BLaER1 (cell line): ENCODE measurements around the gene MBD2.

ENCODE experiments used
- H3K27ac ChIP-seq: shearing (Covaris generic); formaldehyde crosslinking; 2 replicates; pipeline ENCODE4 v1.8.1; 2022
- H3K27me3 ChIP-seq: shearing (Covaris generic); formaldehyde crosslinking; 2 replicates; pipeline ENCODE4 v1.8.1; 2022
- H3K36me3 ChIP-seq: shearing (Covaris generic); formaldehyde crosslinking; 2 replicates; pipeline ENCODE4 v1.8.1; 2022
- H3K4me1 ChIP-seq: shearing (Covaris generic); formaldehyde crosslinking; 2 replicates; pipeline ENCODE4 v1.8.1; 2022
- H3K4me2 ChIP-seq: shearing (Covaris generic); formaldehyde crosslinking; 2 replicates; pipeline ENCODE4 v1.8.1; 2022
- H3K4me3 ChIP-seq: shearing (Covaris generic); formaldehyde crosslinking; 2 replicates; pipeline ENCODE4 v1.8.1; 2022
- H3K9ac ChIP-seq: shearing (Covaris generic); formaldehyde crosslinking; 2 replicates; pipeline ENCODE4 v1.8.1; 2022
- H3K9me3 ChIP-seq: shearing (Covaris generic); formaldehyde crosslinking; 2 replicates; pipeline ENCODE4 v1.8.1; 2022
- H4K20me1 ChIP-seq: shearing (Covaris generic); formaldehyde crosslinking; 2 replicates; pipeline ENCODE4 v1.8.1; 2022
- Cebpa-rat ChIP-seq: shearing (Covaris generic); IDR thresholded peaks from 2 replicates; pipeline ENCODE4 v1.8.1; 2022

The MBD2 gene

DNA sequence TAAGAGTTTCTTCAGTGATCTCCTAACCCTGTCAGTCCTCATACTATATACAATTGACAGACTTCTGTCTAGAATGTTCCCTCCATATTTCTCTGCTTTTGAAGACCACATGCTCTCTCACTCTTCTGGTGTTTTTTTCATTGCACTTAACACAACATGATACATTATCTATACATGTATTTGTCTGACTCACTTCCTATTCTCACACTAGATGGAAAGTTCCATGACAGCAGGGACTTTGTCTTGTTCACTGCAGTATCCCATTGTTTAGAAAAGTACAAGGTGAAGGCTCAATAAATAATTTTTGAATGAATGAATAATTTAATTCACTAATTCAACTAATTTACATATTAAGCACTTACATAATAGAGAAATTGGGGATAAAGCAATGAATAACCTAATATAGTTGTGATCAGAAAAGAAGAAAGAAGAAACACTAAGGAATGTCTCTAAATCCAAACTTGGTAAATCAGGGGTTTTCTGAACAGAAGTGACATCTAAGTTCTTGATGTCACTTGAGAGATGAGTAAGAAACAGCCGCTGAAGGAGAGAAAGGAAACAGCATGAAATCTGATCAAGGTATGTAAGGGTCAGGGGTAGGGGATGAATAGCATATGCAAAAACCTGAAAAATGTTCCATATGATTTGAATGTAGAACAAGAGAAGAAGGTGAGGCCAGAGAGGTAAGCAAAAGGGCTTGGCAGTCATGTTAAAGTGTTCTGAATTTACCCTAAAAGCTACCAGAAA, 42.4 kb downstream of the MBD2 start:
- H3K4me3 ChIP-seq, result no peak overlapping the region
- no peak for TF ChIP-seq Cebpa-rat
- no peak overlapping the region for H3K4me2 ChIP-seq
- peaks cover 11% of the 10 kb centered on the region for H4K20me1 ChIP-seq
- no peaks in the 10 kb centered on the region for H3K27me3 ChIP-seq
- H3K9me3 ChIP-seq, result no peaks in the 10 kb centered on the region
- H3K36me3 ChIP-seq, result peaks cover 48% of the 10 kb centered on the region
- H3K9ac ChIP-seq, result no peak overlapping the region
- H3K4me1 ChIP-seq, result no peaks in the 10 kb centered on the region
- H3K27ac ChIP-seq, result no peak overlapping the region

DNA sequence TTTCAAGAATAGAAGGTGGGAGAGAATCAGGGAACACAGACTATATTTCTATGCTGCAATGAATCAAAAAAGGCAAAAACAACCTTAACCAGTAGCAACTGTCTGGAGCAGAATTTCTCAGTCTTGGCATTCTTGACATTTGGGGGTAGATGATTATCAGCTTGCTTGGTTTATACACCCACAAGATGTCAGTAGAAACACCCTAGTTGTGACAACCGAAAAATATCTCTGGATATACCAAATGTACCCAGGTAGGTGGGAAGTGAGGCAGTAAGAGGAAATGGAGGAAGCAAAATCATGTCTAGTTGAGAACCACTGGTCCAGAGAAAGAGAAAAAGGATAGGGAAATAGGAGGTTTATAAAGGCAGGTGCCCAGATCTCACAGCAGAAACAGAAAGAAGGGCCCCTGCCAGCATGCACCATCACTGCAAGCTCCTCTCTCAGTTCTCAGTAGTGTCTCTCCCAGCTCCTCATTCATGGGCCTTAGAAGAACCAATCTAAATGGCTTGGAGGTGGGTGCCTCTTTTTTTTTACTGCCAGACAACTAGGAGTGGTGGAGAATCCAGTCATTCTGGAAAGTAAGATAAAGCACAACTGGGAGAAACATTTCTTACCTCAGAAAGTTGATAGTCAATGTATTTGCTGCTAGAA, 50.4 kb downstream of the MBD2 start:
- Histone ChIP-seq H3K9me3 (no peaks in the 10 kb centered on the region), H3K27ac (no peak overlapping the region), H3K27me3 (no peaks in the 10 kb centered on the region), H3K4me1 (0 out of 2 replicates have a peak, but pooled peaks cover 8% of the 10 kb centered on the region), H4K20me1 (peaks cover 69% of the 10 kb centered on the region), H3K9ac (no peak overlapping the region), H3K36me3 (peaks cover 66% of the 10 kb centered on the region), H3K4me3 (no peak overlapping the region), H3K4me2 (no peak overlapping the region)
- TF ChIP-seq Cebpa-rat, result no peak

DNA sequence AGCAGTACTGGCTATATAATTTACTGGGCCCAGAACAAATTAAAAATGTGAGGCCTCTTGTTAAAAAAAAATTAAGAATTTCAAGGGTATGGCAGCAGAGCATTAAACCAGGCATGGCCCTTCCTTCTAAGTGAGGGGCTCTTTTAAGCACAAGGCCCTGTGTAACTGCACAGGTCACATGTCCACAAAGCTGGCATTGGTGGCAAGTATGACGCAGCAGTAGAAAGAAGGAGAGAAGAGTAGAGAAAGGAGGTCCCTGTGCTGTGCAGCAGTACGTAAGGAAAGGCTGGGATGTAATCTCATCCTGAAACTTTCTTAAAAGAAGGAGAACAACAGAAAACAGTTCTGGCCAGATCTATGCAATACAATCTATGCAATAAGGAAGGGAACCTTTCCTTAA, 51.2 kb downstream of the MBD2 start:
- no peak overlapping the region for H3K9ac ChIP-seq
- no peak for TF ChIP-seq Cebpa-rat
- H3K36me3 ChIP-seq, result peaks cover 72% of the 10 kb centered on the region

DNA sequence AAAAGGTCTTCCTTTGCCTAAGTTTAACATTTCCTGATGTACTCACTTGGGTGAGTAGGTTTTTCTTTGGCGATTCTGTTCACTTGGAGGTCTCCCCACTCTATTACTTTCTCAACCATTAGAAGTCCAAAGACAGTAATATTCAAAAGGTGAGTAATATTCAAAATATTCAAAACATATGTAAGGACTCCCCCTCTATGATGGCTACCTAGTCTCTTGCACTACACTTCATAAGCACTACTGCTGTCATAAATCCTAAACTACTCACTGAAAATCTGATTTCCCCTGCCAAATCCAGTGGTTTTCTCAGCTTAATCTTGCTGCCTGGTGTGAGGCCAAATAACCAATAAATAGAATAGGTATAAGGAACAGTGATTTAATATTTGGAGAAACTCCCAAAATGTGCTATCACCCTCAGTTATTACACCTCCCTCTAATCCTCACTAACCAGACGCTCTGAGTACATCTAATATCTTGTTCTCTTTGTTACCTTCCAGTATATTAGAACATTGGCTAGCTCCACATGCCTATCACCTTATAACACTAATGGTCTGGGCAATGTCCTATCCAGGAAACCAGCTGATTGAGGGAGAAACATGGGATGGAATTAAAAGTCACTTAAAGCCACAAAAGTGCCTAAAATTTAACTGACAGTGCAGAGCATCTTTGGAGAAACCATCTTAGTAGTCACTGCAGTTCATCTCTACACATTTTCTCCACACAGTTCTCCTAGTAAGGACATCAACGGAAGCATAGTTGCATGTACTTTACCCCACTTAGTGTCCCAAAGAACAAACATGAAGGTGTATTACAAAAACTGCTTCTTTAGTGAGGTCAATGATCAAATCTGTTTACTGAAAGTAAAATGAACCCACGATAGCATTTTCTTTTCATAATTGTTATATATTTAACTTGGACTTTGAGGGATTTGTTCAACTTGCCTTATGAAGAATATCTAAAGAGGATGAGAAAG, 54.8 kb downstream of the MBD2 start:
- no peaks in the 10 kb centered on the region for H3K9me3 ChIP-seq
- no peaks in the 10 kb centered on the region for H3K27me3 ChIP-seq
- H3K4me3 ChIP-seq, result no peak overlapping the region
- H3K4me1 ChIP-seq, result no peaks in the 10 kb centered on the region
- H3K4me2 ChIP-seq, result no peak overlapping the region
- H3K36me3 ChIP-seq, result peaks cover 77% of the 10 kb centered on the region
- no peak overlapping the region for H3K27ac ChIP-seq
- no peak for TF ChIP-seq Cebpa-rat
- peaks cover 60% of the 10 kb centered on the region for H4K20me1 ChIP-seq
- H3K9ac ChIP-seq, result no peak overlapping the region

More for the DNA sequence above, 51.2 kb downstream of the MBD2 start:
- no peak overlapping the region for H3K27ac ChIP-seq
- H3K4me1 ChIP-seq, result 0 out of 2 replicates have a peak, but pooled peaks cover 8% of the 10 kb centered on the region
- peaks cover 71% of the 10 kb centered on the region for H4K20me1 ChIP-seq
- H3K9me3 ChIP-seq, result no peaks in the 10 kb centered on the region
- no peaks in the 10 kb centered on the region for H3K27me3 ChIP-seq
- H3K4me2 ChIP-seq, result no peak overlapping the region
- H3K4me3 ChIP-seq, result no peak overlapping the region

DNA sequence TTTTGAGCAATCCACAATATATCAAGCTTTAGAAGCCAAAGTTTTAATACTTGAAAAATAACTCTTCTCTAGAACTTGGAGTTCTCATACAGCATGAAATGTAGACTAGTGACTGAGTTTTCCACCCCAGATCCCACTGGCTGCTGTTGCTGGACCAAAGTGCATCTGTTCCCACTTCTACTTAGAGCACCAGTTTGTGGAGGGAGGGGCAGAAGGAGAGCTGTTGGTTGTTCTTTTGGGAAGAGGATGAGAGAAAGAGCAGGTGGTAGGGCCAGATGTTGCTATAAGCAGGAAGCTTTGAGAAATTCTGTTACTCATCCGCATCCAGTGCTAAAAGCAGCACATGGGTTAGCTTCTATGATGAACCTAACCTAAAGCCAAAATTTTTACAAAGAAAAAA, 59.0 kb downstream of the MBD2 start:
- no peaks in the 10 kb centered on the region for H3K4me1 ChIP-seq
- H3K4me3 ChIP-seq, result no peak overlapping the region
- no peak for TF ChIP-seq Cebpa-rat
- no peaks in the 10 kb centered on the region for H3K27me3 ChIP-seq
- H3K27ac ChIP-seq, result no peak overlapping the region
- peaks cover 85% of the 10 kb centered on the region for H3K36me3 ChIP-seq
- peaks cover 24% of the 10 kb centered on the region; the same call in 1 of the 2 replicates for H4K20me1 ChIP-seq
- H3K9me3 ChIP-seq, result no peaks in the 10 kb centered on the region
- no peak overlapping the region for H3K4me2 ChIP-seq
- H3K9ac ChIP-seq, result no peak overlapping the region

DNA sequence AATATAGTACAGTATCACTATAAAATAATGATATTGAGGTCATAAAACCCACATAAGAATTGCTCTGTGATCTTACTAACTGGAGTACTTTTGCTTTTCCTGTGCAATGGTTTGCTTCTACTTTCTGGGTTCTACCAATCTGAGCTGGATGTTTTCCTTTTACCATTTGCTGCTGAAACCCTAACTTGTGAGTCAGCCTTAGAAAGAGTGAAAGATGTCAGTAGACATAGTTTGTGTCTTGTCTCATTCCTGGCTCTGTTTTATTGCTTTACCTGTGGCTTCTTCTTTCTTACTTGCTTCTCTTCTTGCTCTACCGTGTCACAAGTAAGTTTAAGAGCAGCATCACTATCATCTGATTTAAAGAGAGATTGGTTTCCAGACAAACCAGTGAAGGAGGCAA, 61.0 kb downstream of the MBD2 start:
- TF ChIP-seq Cebpa-rat, result no peak
- Histone ChIP-seq H3K27ac (no peak overlapping the region), H3K4me2 (no peak overlapping the region), H3K4me1 (no peaks in the 10 kb centered on the region), H3K9me3 (no peaks in the 10 kb centered on the region), H3K27me3 (no peaks in the 10 kb centered on the region), H3K9ac (no peak overlapping the region), H4K20me1 (peaks cover 8% of the 10 kb centered on the region; the same call in 1 of the 2 replicates), H3K4me3 (no peak overlapping the region), H3K36me3 (peaks cover 87% of the 10 kb centered on the region)

DNA sequence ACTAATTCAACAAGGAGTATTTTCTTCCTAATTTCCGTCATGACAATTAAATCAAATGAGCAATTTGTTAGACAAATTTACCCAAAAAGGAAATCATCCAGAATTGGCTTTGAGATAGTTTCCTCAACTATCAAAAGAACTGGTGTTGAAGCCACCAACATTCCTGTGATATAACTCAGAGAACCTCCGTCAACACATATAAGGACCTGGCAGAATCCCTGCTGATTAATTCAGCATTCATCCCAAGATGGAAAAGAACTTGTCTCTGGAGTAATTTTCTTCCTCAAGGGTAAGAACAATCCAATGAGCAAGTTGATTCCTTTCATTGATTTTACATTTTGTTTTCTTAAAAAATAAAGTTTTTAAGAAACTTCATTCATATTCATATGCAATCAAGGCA, 62.0 kb downstream of the MBD2 start:
- Histone ChIP-seq H3K36me3 (peaks cover 96% of the 10 kb centered on the region), H3K9me3 (no peaks in the 10 kb centered on the region), H3K4me3 (no peak overlapping the region), H4K20me1 (peaks cover 13% of the 10 kb centered on the region), H3K9ac (no peak overlapping the region), H3K4me1 (no peaks in the 10 kb centered on the region), H3K27ac (no peak overlapping the region), H3K4me2 (no peak overlapping the region), H3K27me3 (no peaks in the 10 kb centered on the region)
- no peak for TF ChIP-seq Cebpa-rat

DNA sequence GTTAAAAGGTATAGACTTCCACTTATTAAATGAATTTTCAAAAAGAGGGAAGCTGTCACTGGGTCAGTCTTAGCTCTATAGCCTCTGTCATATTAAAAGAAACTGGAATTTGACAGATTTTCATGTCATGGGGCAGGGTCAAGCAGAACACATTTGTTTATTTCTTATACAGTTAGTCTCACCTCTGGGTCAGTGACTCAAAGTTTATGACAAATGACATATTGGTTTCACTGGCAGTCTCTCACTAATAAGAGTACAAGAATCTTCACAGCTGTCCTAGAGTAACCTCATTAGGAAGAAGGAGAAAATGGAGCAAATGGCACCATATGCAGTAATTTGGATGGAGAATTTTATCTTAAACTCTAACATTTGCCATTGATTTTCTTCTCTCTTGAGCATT, 63.2 kb downstream of the MBD2 start:
- H3K36me3 ChIP-seq, result peaks cover 97% of the 10 kb centered on the region
- no peaks in the 10 kb centered on the region for H3K9me3 ChIP-seq
- H3K9ac ChIP-seq, result no peak overlapping the region
- H3K27ac ChIP-seq, result no peak overlapping the region
- no peak overlapping the region for H3K4me2 ChIP-seq
- no peak overlapping the region for H3K4me3 ChIP-seq
- no peaks in the 10 kb centered on the region for H3K4me1 ChIP-seq
- peaks cover 6% of the 10 kb centered on the region; the same call in 1 of the 2 replicates for H4K20me1 ChIP-seq
- H3K27me3 ChIP-seq, result no peaks in the 10 kb centered on the region
- no peak for TF ChIP-seq Cebpa-rat

DNA sequence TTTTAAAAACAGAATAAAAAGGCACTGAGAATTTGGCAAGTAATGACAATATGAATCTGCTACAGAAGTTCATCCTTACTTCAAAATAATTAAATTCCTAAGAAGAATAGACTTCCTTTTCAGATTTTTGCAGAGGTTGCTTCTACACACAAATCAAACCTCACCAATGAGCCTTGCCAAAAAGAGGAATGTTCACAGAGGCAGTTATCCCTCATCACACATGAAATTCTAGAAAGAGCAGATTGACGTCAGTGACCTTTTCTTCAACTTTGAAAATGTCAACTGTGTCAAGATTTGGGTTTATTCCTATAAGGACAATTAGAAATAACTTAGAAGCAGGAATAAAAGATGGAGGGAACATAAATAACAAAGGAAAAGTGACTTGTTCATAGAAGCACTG, 64.6 kb downstream of the MBD2 start:
- no peaks in the 10 kb centered on the region for H3K27me3 ChIP-seq
- TF ChIP-seq Cebpa-rat, result no peak
- peaks cover 98% of the 10 kb centered on the region for H3K36me3 ChIP-seq
- no peak overlapping the region for H3K27ac ChIP-seq
- peaks cover 6% of the 10 kb centered on the region; the same call in 1 of the 2 replicates for H4K20me1 ChIP-seq
- no peak overlapping the region for H3K4me3 ChIP-seq
- no peak overlapping the region for H3K4me2 ChIP-seq
- H3K9ac ChIP-seq, result no peak overlapping the region
- H3K9me3 ChIP-seq, result no peaks in the 10 kb centered on the region
- no peaks in the 10 kb centered on the region for H3K4me1 ChIP-seq
